ENCODE measurements around the gene CIT.

The CIT gene

DNA sequence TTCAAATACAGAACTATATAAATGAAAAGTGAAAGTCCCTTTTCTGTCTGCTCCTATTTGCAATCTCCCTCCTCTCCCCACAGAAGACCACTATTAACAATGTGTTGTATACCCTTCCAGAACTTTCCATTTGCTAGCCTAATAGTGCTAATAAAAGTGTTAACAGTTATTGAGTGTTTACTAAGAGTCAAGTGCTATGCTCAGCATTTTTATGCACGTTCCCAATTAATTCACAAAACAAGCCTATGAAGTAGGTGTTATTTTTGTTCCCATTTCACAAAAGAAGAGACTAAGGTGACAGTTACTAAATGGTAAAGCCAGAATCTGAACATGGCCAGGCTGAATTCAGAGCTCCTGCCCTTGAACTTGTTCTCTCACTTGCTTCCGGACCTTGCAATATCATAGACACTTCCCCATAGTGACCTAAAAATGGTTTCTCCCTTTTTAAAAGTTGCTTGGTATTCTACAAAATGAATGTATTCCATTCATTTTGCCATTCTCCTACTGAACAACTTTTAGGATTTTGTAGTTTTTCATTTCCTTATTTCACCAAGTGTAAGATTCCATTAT lies 210.8 kb downstream of the CIT start:
- TF ChIP-seq ZBTB1 (tag by site-specific recombination; IDR thresholded peaks at IDR 0.05) (no peak), ZEB2 (tag by site-specific recombination; IDR thresholded peaks at IDR 0.05) (no peak), ZBTB44 (tag by site-specific recombination; IDR thresholded peaks at IDR 0.05) (no peak), ZNF701 (tag by site-specific recombination; IDR thresholded peaks at IDR 0.05) (no peak), ZNF837 (tag by site-specific recombination; IDR thresholded peaks at IDR 0.05) (no peak), GLIS2 (tag by site-specific recombination; IDR thresholded peaks at IDR 0.05) (no peak), CTCF (tag by site-specific recombination; IDR thresholded peaks at IDR 0.05) (no peak), WT1 (tag by site-specific recombination; IDR thresholded peaks at IDR 0.05) (no peak), ZNF16 (tag by site-specific recombination; IDR thresholded peaks at IDR 0.05; ENCODE audit: low read depth) (no peak), ZFP37 (tag by site-specific recombination; IDR thresholded peaks at IDR 0.05) (no peak), ZNF274 (IDR thresholded peaks at IDR 0.05; ENCODE audit: low read length) (no peak), ZNF274 (tag by site-specific recombination; IDR thresholded peaks at IDR 0.05; ENCODE audit: borderline replicate concordance) (no peak), KLF8 (tag by site-specific recombination; IDR thresholded peaks at IDR 0.05) (no peak), ZNF2 (tag by site-specific recombination; IDR thresholded peaks at IDR 0.05) (no peak), KLF16 (tag by site-specific recombination; IDR thresholded peaks at IDR 0.05) (no peak), ZNF621 (tag by site-specific recombination; IDR thresholded peaks at IDR 0.05) (no peak)
- TF ChIP-seq, protein P1, sequence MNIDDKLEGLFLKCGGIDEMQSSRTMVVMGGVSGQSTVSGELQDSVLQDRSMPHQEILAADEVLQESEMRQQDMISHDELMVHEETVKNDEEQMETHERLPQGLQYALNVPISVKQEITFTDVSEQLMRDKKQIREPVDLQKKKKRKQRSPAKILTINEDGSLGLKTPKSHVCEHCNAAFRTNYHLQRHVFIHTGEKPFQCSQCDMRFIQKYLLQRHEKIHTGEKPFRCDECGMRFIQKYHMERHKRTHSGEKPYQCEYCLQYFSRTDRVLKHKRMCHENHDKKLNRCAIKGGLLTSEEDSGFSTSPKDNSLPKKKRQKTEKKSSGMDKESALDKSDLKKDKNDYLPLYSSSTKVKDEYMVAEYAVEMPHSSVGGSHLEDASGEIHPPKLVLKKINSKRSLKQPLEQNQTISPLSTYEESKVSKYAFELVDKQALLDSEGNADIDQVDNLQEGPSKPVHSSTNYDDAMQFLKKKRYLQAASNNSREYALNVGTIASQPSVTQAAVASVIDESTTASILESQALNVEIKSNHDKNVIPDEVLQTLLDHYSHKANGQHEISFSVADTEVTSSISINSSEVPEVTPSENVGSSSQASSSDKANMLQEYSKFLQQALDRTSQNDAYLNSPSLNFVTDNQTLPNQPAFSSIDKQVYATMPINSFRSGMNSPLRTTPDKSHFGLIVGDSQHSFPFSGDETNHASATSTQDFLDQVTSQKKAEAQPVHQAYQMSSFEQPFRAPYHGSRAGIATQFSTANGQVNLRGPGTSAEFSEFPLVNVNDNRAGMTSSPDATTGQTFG (tag by site-specific recombination; IDR thresholded peaks at IDR 0.05; ENCODE audit: borderline replicate concordance): no peak
- TF ChIP-seq, protein P2, sequence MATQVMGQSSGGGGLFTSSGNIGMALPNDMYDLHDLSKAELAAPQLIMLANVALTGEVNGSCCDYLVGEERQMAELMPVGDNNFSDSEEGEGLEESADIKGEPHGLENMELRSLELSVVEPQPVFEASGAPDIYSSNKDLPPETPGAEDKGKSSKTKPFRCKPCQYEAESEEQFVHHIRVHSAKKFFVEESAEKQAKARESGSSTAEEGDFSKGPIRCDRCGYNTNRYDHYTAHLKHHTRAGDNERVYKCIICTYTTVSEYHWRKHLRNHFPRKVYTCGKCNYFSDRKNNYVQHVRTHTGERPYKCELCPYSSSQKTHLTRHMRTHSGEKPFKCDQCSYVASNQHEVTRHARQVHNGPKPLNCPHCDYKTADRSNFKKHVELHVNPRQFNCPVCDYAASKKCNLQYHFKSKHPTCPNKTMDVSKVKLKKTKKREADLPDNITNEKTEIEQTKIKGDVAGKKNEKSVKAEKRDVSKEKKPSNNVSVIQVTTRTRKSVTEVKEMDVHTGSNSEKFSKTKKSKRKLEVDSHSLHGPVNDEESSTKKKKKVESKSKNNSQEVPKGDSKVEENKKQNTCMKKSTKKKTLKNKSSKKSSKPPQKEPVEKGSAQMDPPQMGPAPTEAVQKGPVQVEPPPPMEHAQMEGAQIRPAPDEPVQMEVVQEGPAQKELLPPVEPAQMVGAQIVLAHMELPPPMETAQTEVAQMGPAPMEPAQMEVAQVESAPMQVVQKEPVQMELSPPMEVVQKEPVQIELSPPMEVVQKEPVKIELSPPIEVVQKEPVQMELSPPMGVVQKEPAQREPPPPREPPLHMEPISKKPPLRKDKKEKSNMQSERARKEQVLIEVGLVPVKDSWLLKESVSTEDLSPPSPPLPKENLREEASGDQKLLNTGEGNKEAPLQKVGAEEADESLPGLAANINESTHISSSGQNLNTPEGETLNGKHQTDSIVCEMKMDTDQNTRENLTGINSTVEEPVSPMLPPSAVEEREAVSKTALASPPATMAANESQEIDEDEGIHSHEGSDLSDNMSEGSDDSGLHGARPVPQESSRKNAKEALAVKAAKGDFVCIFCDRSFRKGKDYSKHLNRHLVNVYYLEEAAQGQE (tag by site-specific recombination; IDR thresholded peaks at IDR 0.05): no peak
- TF ChIP-seq, protein P3, sequence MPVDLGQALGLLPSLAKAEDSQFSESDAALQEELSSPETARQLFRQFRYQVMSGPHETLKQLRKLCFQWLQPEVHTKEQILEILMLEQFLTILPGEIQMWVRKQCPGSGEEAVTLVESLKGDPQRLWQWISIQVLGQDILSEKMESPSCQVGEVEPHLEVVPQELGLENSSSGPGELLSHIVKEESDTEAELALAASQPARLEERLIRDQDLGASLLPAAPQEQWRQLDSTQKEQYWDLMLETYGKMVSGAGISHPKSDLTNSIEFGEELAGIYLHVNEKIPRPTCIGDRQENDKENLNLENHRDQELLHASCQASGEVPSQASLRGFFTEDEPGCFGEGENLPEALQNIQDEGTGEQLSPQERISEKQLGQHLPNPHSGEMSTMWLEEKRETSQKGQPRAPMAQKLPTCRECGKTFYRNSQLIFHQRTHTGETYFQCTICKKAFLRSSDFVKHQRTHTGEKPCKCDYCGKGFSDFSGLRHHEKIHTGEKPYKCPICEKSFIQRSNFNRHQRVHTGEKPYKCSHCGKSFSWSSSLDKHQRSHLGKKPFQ (tag by site-specific recombination; IDR thresholded peaks at IDR 0.05): no peak
- Histone ChIP-seq H3K27ac (ENCODE audit: extremely low read depth, low read depth, low read length) (no peak overlapping the region), H3K4me1 (ENCODE audit: control insufficient read depth, insufficient read depth, low read length) (no peaks in the 10 kb centered on the region), H3K9me3 (ENCODE audit: control insufficient read depth, insufficient read depth, low read depth, low read length) (no peaks in the 10 kb centered on the region), H3K4me3 (ENCODE audit: low read depth, low read length) (no peak overlapping the region), H3K36me3 (ENCODE audit: control insufficient read depth in 2 of 2, insufficient read depth in 1 of 2, low read length in 2 of 2) (peaks cover 4 to 17% of the 10 kb centered on the region in 2 experiments)
- POLR2A ChIA-PET: no interaction called here
- CTCF ChIA-PET: interaction anchor here (0.7 to 1.4 kb wide), 2 partner anchors 13 to 222 kb away, joined by 4 to 6 read pairs; no protein-coding TSS in a partner anchor
